NCI-H69 (cell line): ENCODE data around the gene FAM131A.
"Not testable (repeated sequence)": the region's sequence is repeated elsewhere in the genome, so short reads cannot be mapped to it uniquely, and the experiment has no call there.

Source experiments
- DNase-seq: peaks from one replicate; lab custom pipeline; 2025; lab: John Stamatoyannopoulos, UW

Gene FAM131A

GRCh38 chr3:184339451-184340135 lies 2.2 kb downstream of the FAM131A start:
- not testable (repeated sequence) for DNase-seq

GRCh38 chr3:184341925-184342324 lies 4.5 kb downstream of the FAM131A start:
- no peak for DNase-seq

- DNase-seq: no peak
Measured at GRCh38 chr3:184343200-184343876, 5.9 kb downstream of the FAM131A start.

GRCh38 chr3:184344579-184345316 lies 7.3 kb downstream of the FAM131A start:
- no peak for DNase-seq

- peak; percentile 78 for DNase-seq
Measured at GRCh38 chr3:184345317-184346144, 8.1 kb downstream of the FAM131A start.

- no peak for DNase-seq
Measured at GRCh38 chr3:184346480-184347190, 9.2 kb downstream of the FAM131A start.

GRCh38 chr3:184347321-184348056 lies 10.1 kb downstream of the FAM131A start:
- no peak for DNase-seq

- no peak for DNase-seq
Measured at GRCh38 chr3:184348057-184348382, 10.6 kb downstream of the FAM131A start.

- no peak for DNase-seq
Measured at GRCh38 chr3:184349563-184350470, 12.4 kb downstream of the FAM131A start.

GRCh38 chr3:184350618-184351017 lies 13.2 kb downstream of the FAM131A start:
- no peak for DNase-seq

GRCh38 chr3:184351511-184352148 lies 14.2 kb downstream of the FAM131A start:
- no peak for DNase-seq

- DNase-seq: no peak
Measured at GRCh38 chr3:184352149-184352785, 14.9 kb downstream of the FAM131A start.

- no peak for DNase-seq
Measured at GRCh38 chr3:184352897-184353545, 15.6 kb downstream of the FAM131A start.

GRCh38 chr3:184353546-184353941 lies 16.1 kb downstream of the FAM131A start:
- DNase-seq: no peak

GRCh38 chr3:184354121-184354728 lies 16.8 kb downstream of the FAM131A start:
- DNase-seq: peak; percentile 51

GRCh38 chr3:184354754-184355153 lies 17.4 kb downstream of the FAM131A start:
- DNase-seq: no peak

- no peak for DNase-seq
Measured at GRCh38 chr3:184355261-184356040, 18.1 kb downstream of the FAM131A start.
